H1 (cell line): ENCODE data around the gene KCNH8.

Experiments
- CBX5 ChIP-seq: fragments of 300-800, 300-1000 bp; sonication (generic); IDR thresholded peaks from 2 replicates; pipeline ENCODE4 v1.7.1; 2016; ENCODE audit warnings: antibody characterized with exemption, low read length, low read depth
- CTCF ChIP-seq, 3 experiments: IDR thresholded peaks; 1 replicate in 2 of 3; 2 replicates in 1 of 3; pipeline versions ENCODE4 v1.5.1 to v1.6.1; 2011; ENCODE audit warnings: low read length in 3 of 3, mild to moderate bottlenecking in 3 of 3, inconsistent platforms in 2 of 3, low read depth in 1 of 3, moderate library complexity in 1 of 3; ENCODE audit not compliant: insufficient read depth in 1 of 3; ENCODE audit errors: control extremely low read depth in 1 of 3
- EZH2 ChIP-seq: fragments of 200-600 bp; sonication (generic); IDR thresholded peaks from 2 replicates; pipeline ENCODE4 v1.7.1; 2012; ENCODE audit warnings: low read depth, mild to moderate bottlenecking, moderate library complexity, low read length, inconsistent platforms; ENCODE audit not compliant: severe bottlenecking
- GABPA ChIP-seq: IDR thresholded peaks from 2 replicates; pipeline ENCODE4 v1.6.1; 2011; ENCODE audit warnings: mild to moderate bottlenecking, low read length, moderate library complexity, borderline replicate concordance; ENCODE audit not compliant: insufficient read depth
- GTF2F1 ChIP-seq: IDR thresholded peaks from 2 replicates; pipeline ENCODE4 v1.6.1; 2012; ENCODE audit warnings: low read depth, low read length, improper control_type of control experiment, borderline replicate concordance
- JUND ChIP-seq: IDR thresholded peaks from 2 replicates; pipeline ENCODE4 v1.6.1; 2011; ENCODE audit warnings: mild to moderate bottlenecking, improper control_type of control experiment, low read length
- KDM1A ChIP-seq: fragments of 200-600, 300-600 bp; sonication (generic); IDR thresholded peaks from 2 replicates; pipeline ENCODE4 v1.7.1; 2016; ENCODE audit warnings: mild to moderate bottlenecking, low read length, borderline replicate concordance
- KDM4A ChIP-seq: IDR thresholded peaks from one replicate; pipeline ENCODE4 v1.7.1; 2012; ENCODE audit warnings: low read depth, mild to moderate bottlenecking, moderate library complexity, low read length, inconsistent platforms; ENCODE audit not compliant: severe bottlenecking
- MAFK ChIP-seq: IDR thresholded peaks from 2 replicates; pipeline ENCODE4 v1.6.1; 2012; ENCODE audit warnings: low read depth, mild to moderate bottlenecking, improper control_type of control experiment, low read length
- MAX ChIP-seq: IDR thresholded peaks from 2 replicates; pipeline ENCODE4 v1.6.1; 2012; ENCODE audit warnings: inconsistent platforms
- POLR2A ChIP-seq, 2 experiments: IDR thresholded peaks; 1 replicate in 1 of 2; 2 replicates in 1 of 2; pipeline ENCODE4 v1.6.1; 2011; ENCODE audit warnings: low read depth in 2 of 2, low read length in 2 of 2, mild to moderate bottlenecking in 2 of 2; ENCODE audit errors: control extremely low read depth in 1 of 2
- POLR2AphosphoS5 ChIP-seq: IDR thresholded peaks from 2 replicates; pipeline ENCODE4 v1.6.1; 2011; ENCODE audit warnings: low read depth, low read length
- SP4 ChIP-seq: IDR thresholded peaks from 2 replicates; pipeline ENCODE4 v1.6.1; 2012; ENCODE audit warnings: low read length, inconsistent platforms

DNA sequence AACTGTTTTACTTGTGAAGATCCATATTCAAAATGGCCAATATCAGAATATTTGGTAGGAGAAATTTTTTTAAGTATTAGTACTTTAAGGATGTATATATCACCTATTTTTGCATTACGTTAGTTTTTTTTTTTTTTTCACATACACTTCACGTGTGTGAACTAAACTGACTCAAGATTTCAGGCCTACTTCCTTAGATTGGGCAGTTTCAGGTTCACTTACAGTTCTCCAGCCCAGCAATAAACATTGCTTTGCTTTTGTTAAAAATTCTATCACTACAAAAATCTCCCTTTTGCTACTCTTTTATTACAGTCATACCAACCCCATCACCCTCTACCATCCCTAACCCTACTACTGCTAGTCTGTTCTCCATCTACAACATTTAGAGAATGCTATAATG lies 183.6 kb downstream of the KCNH8 start:
- no peak for TF ChIP-seq MAFK
- TF ChIP-seq POLR2A (IDR thresholded peaks at IDR 0.05; ENCODE audit: control extremely low read depth in 1 of 2, low read depth in 2 of 2, low read length in 2 of 2), result no peak
- TF ChIP-seq JUND, result no peak
- no peak for TF ChIP-seq GTF2F1
- TF ChIP-seq SP4, result no peak
- TF ChIP-seq CBX5, result no peak
- no peak for TF ChIP-seq POLR2AphosphoS5
- TF ChIP-seq EZH2, result no peak
- TF ChIP-seq CTCF (IDR thresholded peaks at IDR 0.05; ENCODE audit: control extremely low read depth in 1 of 3, insufficient read depth in 1 of 3, low read depth in 1 of 3, low read length in 3 of 3), result no peak
- TF ChIP-seq GABPA, result no peak
- no peak for TF ChIP-seq KDM1A
- TF ChIP-seq KDM4A, result no peak
- TF ChIP-seq MAX, result no peak
